Left lung (tissue), 10 donors: ENCODE data around the gene NELFB. TPM values are rescaled to one million over a fixed set of nuclear protein-coding genes. Genes with fewer than 3 reads are reported as not detected.
A peak's percentile ranks its signal among the peaks of the same experiment; 100 is the strongest.

Source experiments
- ATAC-seq: fragments of 200-7000 bp; cut with Tn5 transposase; one replicate; pipeline ENCODE4 v1.9.1; 2020; ENCODE audit warnings: moderate library complexity
- DNase-seq, 4 donors: peaks; one replicate each; pipeline ENCODE4 v3.0.0-alpha.2; 2013 to 2020
- H3K27ac ChIP-seq, 2 donors: fragments of 200-600 bp; sonication (generic) in 1 of 2; one replicate each; pipeline versions ENCODE4 v1.5.0 to v1.8.0; 2020 to 2021
- H3K27me3 ChIP-seq, 2 donors: fragments of 200-600 bp; sonication (generic) in 1 of 2; one replicate each; pipeline versions ENCODE4 v1.5.0 to v1.8.0; 2020 to 2021
- H3K36me3 ChIP-seq, 2 donors: fragments of 200-600 bp; sonication (generic) in 1 of 2; one replicate each; pipeline versions ENCODE4 v1.5.0 to v1.8.0; 2020 to 2021
- H3K4me1 ChIP-seq, 2 donors: fragments of 200-600 bp; one replicate each; pipeline ENCODE4 v1.8.0; 2021
- H3K4me3 ChIP-seq, 2 donors: fragments of 200-600 bp; sonication (generic) in 1 of 2; one replicate each; pipeline versions ENCODE4 v1.5.0 to v1.8.0; 2020 to 2021; ENCODE audit warnings: mild to moderate bottlenecking in 1 of 2
- H3K9me3 ChIP-seq, 2 donors: fragments of 200-600 bp; sonication (generic) in 1 of 2; one replicate each; pipeline versions ENCODE4 v1.5.0 to v1.8.0; 2020 to 2021
- intact Hi-C, 2 donors: fragments of 100-400 bp; cut with DNase I; formaldehyde crosslinking; loops; one replicate each; pipeline versions ENCODE4 v1.11.2 to v1.14.2; 2022
- polyA plus RNA-seq, 6 donors: library from polyadenylated mRNA; unstranded; fragments of 120-200 nt; gene quantifications; one replicate each; pipeline ENCODE4 v1.2.1, GENCODE V29; 2013; ENCODE audit not compliant: insufficient read length in 6 of 6
- total RNA-seq, 2 donors: library from RNA; stranded (reverse); fragmentation: NEBNext Ultra II Directional; extraction: Animal tissue kit (Norgen Biotek cat#: 25700); gene quantifications; one replicate each; pipeline ENCODE4 v1.2.1, GENCODE V29; 2021
- TF ChIP-seq, protein P1 (sequence below), 2 donors: fragments of 200-600 bp; sonication (generic) in 1 of 2; IDR thresholded peaks; one replicate each; pipeline versions ENCODE4 v1.5.0 to v1.8.0; 2021; ENCODE audit warnings: antibody characterized with exemption in 2 of 2
- donor health status: DM: no; HTN: yes; CAD: no.
- donor health status: DM: no; HTN: no; CAD: no.

NELFB gene
- total and polyA plus RNA-seq, 8 donors: 47.8 to 62.9 (median 55.6) TPM

GRCh38 chr9:137227054-137227852 is 27.9 kb upstream of the NELFB start, which contains the start of gene RNF224:
Gene RNF224, plus strand, starts transcription at chr9:137227502. Its CDS starts 834 bp downstream, at chr9:137228336.
- ATAC-seq (peak; percentile 70), DNase-seq (peak in 3 of 4 donors; percentile 82 to 93 (median 83))
- H3K4me1 ChIP-seq: peaks cover 12 to 41% of the 10 kb centered on the region in 2 donors
- peaks cover 0 to 61% of the 10 kb centered on the region in 2 donors for H3K27me3 ChIP-seq
- no peaks in the 10 kb centered on the region for H3K36me3 ChIP-seq
- peak within 1 kb of the TSS; percentile 45 to 65 for H3K27ac ChIP-seq
- H3K4me3 ChIP-seq: no peak within 1 kb of the TSS
- intact Hi-C loops: no loop called here
- TF ChIP-seq, protein P1, sequence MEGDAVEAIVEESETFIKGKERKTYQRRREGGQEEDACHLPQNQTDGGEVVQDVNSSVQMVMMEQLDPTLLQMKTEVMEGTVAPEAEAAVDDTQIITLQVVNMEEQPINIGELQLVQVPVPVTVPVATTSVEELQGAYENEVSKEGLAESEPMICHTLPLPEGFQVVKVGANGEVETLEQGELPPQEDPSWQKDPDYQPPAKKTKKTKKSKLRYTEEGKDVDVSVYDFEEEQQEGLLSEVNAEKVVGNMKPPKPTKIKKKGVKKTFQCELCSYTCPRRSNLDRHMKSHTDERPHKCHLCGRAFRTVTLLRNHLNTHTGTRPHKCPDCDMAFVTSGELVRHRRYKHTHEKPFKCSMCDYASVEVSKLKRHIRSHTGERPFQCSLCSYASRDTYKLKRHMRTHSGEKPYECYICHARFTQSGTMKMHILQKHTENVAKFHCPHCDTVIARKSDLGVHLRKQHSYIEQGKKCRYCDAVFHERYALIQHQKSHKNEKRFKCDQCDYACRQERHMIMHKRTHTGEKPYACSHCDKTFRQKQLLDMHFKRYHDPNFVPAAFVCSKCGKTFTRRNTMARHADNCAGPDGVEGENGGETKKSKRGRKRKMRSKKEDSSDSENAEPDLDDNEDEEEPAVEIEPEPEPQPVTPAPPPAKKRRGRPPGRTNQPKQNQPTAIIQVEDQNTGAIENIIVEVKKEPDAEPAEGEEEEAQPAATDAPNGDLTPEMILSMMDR (IDR thresholded peaks at IDR 0.05): peak; percentile 73 to 91
- H3K9me3 ChIP-seq: no peaks in the 10 kb centered on the region

GRCh38 chr9:137227853-137228505 is 27.1 kb upstream of the NELFB start:
- H3K4me3 ChIP-seq: no peak overlapping the region
- H3K4me1 ChIP-seq: peaks cover 5 to 33% of the 10 kb centered on the region in 2 donors
- intact Hi-C loops: no loop called here
- TF ChIP-seq, protein P1 (IDR thresholded peaks at IDR 0.05): no peak
- DNase-seq (no peak), ATAC-seq (no peak)
- H3K36me3 ChIP-seq: no peaks in the 10 kb centered on the region
- H3K9me3 ChIP-seq: no peaks in the 10 kb centered on the region
- H3K27me3 ChIP-seq: peaks cover 0 to 63% of the 10 kb centered on the region in 2 donors
- H3K27ac ChIP-seq: no peak overlapping the region

GRCh38 chr9:137228506-137228967 is 26.6 kb upstream of the NELFB start:
- intact Hi-C loops: no loop called here
- Histone ChIP-seq H3K27ac (no peak overlapping the region), H3K9me3 (no peaks in the 10 kb centered on the region), H3K27me3 (peaks cover 0 to 69% of the 10 kb centered on the region in 2 donors), H3K4me1 (peaks cover 3 to 30% of the 10 kb centered on the region in 2 donors), H3K36me3 (no peaks in the 10 kb centered on the region), H3K4me3 (no peak overlapping the region)
- TF ChIP-seq, protein P1 (IDR thresholded peaks at IDR 0.05): no peak
- no peak for DNase-seq
- ATAC-seq: no peak

DNA sequence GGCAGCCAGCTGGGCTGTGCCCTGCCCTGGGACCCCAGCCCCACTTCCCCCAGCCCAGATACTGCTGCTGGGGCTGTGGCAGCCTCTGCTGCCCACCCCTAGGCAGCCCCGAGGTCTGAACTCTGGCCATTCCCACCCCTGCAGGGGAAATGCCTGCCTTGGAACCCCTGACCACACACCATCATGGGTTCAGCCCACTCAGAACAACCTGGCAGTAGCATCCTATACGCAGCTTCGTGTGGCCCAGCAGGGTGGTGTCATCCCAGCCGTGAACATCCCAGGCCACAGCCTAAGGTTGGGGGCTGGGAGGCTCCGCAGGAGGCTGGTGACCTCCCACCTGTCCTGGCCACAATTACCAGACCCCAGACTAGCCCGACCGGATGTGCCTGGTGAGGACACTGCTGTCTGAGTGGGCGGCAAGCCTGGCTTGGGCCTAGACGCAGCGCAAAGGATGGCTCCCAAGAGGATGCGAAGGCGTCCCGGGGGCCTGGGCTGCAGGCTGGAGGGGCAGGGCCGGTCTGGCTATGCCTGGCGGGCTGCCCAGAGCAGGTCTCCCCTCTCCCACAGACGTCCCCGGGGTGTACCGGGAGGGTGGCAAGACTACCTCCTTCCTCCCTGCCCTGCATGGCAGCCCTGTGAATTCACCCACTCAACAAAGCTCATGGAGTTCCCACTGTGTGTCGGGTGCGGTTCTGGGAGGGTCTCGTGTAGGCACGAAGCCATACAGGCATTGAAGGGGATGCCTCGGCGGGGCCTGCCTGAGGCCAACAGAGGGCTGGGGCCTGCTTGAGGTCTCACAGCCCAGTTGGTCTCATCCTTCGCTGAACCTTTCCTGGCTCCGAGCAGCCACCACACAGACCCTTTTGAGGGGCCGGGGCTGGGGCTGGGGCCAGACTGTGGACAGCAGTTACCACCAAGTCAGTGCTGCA is 25.9 kb upstream of the NELFB start:
- DNase-seq (no peak), ATAC-seq (no peak)
- H3K9me3 ChIP-seq: no peaks in the 10 kb centered on the region
- H3K36me3 ChIP-seq: no peaks in the 10 kb centered on the region
- H3K27me3 ChIP-seq: peaks cover 0 to 76% of the 10 kb centered on the region in 2 donors
- intact Hi-C loops: no loop called here
- no peak overlapping the region for H3K27ac ChIP-seq
- TF ChIP-seq, protein P1 (IDR thresholded peaks at IDR 0.05): no peak
- peaks cover 3 to 25% of the 10 kb centered on the region in 2 donors for H3K4me1 ChIP-seq
- no peak overlapping the region for H3K4me3 ChIP-seq
